Cardiac septum (tissue), 1 donor: ENCODE results near the gene SPTSSB. TPM values are rescaled to one million over a fixed set of nuclear protein-coding genes. Genes with fewer than 3 reads are reported as not detected.

ENCODE experiments used
- DNase-seq: peaks from one replicate; pipeline ENCODE4 v3.0.0-alpha.2; 2020; ENCODE audit warnings: low spot score
- intact Hi-C: fragments of 100-400 bp; cut with DNase I; formaldehyde crosslinking; loops from one replicate; pipeline ENCODE4 v1.14.0; 2022
- total RNA-seq: library from RNA; stranded (reverse); fragmentation: NEBNext Ultra II Directional; extraction: Animal tissue kit (Norgen Biotek cat#: 25700); gene quantifications from one replicate; pipeline ENCODE4 v1.2.1, GENCODE V29; 2021
- donor health status: DM: no; HTN: no; CAD: no.

Gene SPTSSB
- total RNA-seq, 1 donor from 2014 or later, result 0.51 TPM

DNA sequence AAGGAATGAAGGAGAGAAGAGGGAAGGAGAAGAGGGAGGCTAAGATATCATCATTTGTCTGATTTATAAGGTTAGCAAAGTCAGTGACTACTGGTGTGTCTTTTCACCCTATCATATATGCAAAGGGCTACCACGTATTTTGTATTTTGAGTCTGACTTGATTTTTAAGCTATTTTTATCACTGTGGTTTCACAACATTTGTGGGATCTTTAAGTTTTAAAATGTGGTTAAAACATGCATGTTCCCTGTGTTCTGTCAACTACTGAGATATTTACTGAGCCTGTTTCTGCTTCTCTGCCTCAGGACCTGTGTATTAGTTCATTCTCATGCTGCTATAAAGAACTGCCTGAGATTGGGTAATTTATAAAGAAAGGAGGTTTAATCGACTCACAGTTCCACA lies 22.5 kb upstream of the SPTSSB start:
- intact Hi-C loops, result no loop called here

DNA sequence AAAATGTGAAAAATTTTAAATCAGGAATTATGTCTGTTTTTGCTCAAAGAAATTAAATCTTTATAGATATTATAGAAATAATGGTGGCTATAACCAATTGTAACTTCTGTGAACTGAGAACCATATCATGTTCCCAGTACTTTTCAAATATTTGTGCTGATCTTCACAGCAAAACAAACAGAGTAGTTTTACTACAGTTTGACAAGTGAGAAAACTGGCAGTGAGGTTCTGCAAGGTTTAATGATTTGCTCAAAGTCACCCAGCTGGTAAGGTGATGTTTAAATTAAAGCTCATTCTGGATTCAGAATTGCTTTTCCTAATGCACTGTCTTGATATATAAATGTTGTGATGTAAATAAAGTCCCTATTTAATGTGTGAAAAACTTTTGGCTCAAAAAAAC lies 22.0 kb upstream of the SPTSSB start:
- intact Hi-C loops, result no loop called here
- no peak for DNase-seq

More for the DNA sequence above, 22.5 kb upstream of the SPTSSB start:
- no peak for DNase-seq

DNA sequence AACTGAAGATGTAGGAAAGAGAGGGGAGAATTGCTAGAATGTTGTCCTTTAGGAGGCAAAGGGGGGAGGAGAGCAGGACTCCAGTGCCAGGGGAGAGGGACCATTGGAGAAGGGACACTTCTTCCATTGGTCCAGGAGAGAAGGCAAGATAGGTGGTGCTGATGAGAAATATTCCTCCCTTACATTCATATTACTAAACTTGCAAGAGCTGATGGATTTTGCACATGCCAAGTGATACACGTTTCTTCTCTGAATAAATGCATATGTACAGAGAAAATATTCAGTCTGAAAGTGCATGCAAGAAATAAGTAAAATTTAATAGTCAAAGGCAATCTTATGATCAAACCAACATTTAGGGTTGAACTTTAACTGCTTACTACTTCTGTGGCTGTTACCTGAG lies 21.5 kb upstream of the SPTSSB start:
- intact Hi-C loops, result no loop called here
- DNase-seq, result no peak

DNA sequence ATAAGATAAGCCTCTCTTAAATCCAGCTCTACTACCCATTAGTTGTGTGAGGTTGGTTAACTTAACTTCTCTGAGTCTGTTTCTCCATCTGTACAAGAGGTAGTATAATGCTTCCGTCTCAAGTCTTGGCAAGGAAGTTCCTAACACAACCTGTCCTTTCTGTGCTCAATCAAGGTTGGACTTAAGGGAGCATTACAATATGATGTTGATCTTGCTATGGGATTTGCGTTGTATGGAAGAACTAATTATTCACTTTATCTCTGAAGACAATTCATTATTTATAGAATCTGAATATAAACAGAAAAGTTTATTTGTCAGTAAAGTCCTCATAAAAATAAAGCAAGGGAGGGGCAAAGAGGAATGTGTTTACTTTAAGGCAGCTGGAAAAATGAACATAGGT lies 18.9 kb upstream of the SPTSSB start:
- intact Hi-C loops, result no loop called here

DNA sequence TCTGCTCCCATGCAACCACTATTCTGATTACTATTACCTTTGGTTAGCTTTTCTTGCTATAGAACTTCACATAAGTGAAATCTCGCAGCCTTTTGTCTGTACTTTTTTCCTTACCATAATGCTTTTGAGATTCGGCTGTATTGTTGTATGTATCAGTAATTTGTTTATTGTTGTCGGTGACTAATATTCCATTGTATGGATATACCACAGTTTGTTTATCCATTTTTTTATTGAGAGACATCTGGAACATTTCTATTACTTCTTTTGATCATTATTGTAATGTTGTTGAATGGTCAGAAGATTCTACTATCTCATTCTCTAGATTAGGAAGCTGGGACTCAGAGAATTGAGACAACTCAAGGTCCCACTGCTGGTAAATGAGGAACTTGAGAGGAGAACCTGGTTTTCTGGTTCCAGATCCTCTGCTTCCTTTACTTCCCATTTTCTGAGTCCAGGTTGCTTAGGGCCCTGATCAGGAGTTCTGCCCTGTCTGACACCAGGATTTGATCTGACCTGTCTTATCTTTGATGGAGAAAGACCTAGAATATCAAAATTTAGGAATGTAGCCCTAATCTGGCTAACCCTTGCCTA lies 18.2 kb upstream of the SPTSSB start:
- DNase-seq, result no peak
- intact Hi-C loops, result no loop called here

More for the DNA sequence above, 18.9 kb upstream of the SPTSSB start:
- no peak for DNase-seq

DNA sequence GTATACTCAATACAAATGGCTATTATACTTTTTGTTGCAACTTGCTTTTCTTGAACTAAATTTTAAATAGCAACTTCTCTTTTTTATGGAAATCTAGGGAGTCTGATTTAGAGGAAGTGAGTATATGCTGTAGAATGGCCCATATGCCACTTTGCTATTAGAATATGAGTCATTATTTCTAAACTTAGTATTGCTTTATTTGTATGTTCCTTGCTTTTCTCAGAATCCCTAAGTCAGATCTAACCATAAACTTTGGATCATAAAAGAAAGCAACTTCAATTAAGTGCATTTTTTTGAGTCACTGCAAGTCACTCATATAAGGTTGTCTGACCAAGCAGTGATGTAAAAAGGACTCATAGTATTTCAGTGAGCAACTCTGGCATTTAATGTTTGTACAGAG lies 17.5 kb upstream of the SPTSSB start:
- intact Hi-C loops, result no loop called here
- no peak for DNase-seq

DNA sequence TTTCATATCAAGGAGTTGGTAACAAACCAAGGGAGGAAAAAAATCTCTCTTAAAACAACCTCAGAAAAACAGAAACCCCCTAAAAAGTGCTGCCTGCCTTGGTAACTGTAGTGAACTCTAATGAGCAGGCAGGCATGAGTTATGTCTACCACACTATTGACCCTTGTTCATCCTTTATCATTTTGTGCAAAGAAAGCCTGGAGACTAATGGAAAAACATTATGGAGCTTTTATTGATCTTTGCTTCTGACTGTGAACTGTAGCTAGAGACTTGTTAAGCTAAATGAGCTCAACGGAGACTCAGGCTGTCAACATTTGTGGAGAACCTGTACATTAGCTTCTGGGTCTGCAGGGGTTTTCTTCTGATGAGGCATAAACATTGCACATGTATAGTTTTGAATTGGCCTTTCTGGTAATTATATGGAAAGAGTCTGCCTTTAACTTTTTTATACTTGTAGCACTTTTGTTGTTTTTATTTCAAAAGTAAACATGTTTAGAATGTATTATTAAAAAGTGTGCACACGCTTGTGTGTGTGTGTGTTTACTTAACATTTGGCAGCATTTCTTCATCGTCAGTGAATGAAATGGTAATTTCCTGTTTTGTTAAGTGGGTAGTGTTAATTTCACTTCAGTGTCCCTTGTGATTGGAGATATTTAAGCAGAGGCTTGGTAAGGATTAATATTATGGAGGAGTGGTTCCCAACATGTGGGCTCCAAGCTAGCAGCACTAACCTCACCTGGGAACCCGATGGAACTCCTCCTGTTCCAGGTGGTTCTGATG lies 15.9 kb upstream of the SPTSSB start:
- no peak for DNase-seq
- intact Hi-C loops, result no loop called here

DNA sequence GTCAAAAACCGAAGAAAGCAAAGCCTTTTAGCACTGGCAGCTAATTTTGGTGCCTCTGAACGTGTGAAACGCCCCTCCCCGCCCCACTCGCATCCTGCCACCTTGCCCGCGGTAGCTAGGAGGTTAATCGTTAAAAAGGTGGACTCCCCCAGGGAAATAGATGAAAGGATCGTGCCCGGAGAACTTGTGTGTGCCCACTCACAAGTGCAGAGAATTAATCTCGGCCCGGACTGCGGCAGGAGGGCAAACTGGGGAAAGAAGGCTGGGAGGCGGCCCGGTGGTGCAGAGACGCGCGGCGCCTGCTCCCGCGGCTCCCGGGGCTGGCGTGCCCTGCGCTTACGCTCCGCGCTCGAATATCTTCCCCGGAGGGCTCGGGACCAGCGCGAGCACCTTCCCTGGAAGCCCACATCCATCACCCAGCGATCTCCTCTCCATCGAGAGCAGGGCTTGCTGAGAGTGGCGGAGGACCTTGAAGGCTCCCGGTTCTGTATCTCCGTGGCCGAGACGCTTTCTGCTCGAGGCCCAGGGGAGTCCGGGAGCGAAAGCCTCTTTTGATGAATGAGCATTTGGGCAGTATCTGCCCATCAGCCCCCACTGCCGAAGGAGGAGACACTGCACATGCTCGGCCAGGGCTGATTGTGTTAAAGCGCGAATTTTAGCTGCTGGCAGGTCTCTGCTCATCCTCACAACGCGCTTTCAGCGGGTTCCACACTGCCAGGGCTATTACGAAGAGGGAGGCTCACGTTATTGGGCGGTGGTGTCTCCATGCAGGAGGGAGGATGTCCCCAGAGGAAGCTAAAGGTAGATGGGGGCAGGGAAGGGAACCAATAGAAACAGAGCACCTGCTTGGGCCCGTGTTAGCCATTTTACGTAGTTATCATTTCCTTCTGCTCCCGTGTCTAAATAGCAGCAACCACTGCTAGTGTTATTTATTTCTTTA lies 1.3 kb upstream of the SPTSSB start:
- intact Hi-C loops, result no loop called here
- DNase-seq, result no peak

DNA sequence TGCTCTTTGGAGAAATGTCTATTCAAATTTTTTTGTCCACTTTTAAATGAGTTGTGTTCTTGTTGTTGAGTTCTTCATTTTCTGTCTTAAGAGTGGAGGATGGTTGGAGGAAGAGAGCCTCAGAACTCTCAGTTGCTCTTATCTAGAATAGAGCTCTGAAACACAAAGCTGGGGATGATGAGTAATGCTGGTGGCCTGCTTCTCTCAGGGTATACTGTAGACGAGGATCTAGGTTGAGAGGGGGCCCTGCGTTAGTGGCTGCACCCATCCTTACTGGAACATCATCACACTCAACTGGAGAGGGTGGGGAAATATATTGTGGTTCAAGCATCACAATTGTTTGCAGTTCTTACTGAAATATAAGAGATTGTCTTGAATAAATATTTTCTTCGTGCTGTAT lies 1.8 kb downstream of the SPTSSB start:
- no peak for DNase-seq
- intact Hi-C loops, result no loop called here

DNA sequence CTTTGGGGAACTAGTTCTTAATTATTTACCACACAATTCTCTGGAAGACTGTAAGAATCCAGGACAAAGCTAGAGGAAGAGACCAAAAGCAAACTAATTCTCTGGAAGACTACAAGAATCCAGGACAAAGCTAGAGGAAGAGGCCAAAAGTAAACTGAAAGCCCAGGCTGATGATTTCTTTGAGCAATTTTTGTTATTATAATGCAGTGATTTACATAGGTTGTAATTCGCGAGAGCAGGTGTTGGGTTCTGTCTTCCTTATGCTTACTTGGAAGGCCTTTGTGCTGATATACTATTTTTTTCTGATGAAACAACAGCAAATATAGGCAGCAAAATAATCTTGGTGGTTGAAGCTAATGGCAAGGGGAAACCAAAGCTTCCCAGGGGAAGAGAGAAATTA lies 5.2 kb downstream of the SPTSSB start:
- intact Hi-C loops, result no loop called here
- DNase-seq, result no peak

DNA sequence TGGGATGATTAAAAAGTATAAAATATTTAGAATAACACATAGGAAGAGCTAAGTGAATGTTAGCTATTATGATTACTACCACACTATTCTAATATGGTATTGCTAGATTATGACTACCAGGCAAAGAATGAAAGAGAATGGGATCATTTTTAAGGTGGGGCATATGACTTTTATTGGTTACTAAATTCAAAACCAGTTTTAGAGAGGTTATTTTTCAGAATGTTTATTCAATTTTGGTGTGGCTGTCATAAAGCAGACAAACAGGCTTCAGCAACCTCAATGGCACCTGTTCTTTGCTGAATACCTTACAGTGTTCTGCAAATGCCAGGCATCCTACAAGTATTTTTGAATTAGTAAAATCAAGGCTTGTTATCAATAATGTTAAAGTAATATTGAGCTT lies 12.8 kb downstream of the SPTSSB start:
- intact Hi-C loops, result no loop called here
- no peak for DNase-seq

DNA sequence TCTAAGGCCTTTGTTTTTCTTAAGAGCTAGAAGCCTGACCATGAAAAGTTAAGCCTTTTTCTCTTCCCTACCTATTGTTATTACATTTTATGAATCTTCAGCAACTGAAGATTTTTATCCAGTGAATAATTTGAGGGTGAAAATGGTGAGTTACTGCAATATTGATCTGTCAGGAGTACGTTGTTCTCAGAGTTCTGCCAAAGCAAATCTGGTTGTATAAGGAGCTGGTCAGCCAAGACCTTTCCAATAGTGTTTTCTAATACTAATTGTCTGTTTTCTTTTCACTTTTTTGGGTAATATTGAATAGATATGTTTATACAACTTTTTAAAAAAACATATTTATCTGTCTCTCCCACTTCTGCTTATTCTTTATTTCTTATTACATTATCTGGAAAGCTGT lies 15.0 kb downstream of the SPTSSB start:
- intact Hi-C loops, result no loop called here
- DNase-seq, result no peak

DNA sequence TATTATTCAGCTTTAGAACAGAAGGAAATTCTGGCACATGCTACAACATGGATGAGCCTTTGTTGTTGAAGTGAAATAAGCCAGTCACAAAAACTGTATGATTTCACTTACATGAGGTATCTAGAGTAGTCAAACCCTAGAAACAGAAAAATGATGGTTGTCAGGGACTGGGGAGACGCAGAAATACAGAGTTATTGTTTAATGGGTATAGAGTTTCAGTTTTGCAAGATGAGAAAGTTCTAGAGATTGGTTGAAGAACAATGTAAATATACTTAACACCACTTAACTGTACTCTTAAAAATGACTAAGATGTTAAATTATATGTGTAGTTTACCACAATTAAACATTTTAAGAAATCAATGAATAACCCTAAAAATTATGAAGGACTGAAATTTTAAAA lies 15.8 kb downstream of the SPTSSB start:
- intact Hi-C loops, result no loop called here

DNA sequence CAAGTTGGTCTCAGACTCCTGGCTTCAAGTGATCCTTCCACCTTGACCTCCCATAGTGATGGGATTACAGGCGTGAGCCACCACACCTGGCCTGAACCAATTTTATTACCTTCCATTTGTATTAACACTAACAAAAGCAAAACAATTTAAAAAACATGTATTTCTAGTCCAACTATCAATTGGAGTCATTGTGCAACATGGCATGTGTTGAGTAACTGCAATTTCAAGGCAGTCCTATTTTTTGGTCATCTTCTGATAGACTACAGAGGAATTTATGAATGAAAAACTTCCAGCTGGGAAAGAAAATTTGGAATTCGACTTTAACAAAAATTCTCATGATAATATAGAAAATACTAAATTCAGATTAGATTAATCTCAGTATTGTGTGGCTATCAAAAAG lies 16.8 kb downstream of the SPTSSB start:
- intact Hi-C loops, result no loop called here

More for the DNA sequence above, 15.8 kb downstream of the SPTSSB start:
- no peak for DNase-seq

DNA sequence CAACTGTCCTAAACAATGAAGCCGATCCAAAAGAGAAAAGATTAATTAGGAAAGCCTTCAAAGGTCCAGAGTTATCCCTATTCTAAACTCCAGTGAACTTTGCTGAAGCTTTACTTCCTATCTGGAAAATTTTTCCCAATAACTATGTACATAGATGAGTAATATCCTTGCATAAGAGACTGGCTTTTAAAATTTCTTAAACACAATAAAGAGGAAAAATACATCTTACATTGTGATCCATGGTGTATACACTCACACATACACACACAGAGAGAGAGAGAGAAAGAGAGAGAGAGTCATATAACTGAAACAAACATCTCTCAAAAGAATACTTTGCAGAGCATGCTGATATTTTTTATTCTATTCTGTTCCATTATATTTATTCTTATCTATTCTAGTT lies 20.0 kb downstream of the SPTSSB start:
- no peak for DNase-seq
- intact Hi-C loops, result no loop called here

More for the DNA sequence above, 16.8 kb downstream of the SPTSSB start:
- DNase-seq, result no peak

DNA sequence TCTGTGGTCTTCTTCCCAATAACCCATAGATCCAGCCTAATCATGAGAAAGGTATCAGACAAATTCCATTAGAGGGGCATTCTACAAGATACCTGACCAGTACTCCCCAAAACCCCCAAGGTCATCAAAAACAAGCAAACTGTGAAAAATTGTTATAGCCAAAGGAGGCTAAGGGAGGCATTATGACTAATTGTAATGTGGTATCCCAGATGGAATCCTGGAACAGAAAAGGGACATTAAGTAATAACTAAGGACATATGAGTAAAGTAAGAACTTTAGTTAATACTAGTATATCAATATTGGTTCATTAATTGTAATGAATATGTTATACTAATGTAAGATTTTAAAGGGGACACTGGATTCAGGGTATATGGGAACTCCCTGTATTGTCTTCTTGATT lies 20.4 kb downstream of the SPTSSB start:
- intact Hi-C loops, result no loop called here
- no peak for DNase-seq

DNA sequence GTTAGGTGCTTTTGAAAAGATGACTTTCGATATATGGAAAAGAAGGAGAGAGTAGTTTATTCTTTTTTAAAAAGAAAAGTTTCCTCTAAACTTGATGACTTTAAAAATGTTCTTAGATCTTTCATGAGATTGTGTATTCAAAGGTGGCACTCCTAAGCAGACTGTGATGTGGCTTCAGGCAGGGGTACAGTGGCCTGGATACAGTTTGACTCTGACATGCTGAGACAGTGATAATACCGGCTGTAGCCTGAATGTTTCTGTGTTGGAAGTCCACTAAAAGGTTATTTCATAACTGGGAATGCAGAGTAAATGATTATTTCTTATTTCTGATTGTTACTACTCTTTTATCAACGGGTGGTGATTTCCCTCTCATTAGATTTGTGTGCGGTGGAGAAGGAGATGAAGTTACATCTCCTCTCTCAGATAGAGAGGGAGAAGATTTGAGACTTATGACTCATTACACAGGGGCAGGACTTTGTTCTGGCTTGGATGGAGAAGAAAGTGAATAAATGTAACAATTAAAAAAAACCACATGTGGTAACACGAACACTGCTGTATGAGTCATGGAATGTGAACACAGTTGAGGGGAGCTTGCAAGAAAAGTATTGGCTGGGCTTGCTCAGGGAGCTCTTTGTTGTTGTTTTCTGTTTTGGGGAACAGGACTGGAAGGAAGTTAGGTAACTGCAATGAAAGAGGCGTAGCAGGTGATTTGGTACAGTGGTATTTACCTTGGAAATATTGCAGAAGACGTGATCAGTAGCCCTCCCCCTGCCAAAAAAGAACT lies 21.6 kb downstream of the SPTSSB start:
- no peak for DNase-seq
- intact Hi-C loops, result no loop called here

DNA sequence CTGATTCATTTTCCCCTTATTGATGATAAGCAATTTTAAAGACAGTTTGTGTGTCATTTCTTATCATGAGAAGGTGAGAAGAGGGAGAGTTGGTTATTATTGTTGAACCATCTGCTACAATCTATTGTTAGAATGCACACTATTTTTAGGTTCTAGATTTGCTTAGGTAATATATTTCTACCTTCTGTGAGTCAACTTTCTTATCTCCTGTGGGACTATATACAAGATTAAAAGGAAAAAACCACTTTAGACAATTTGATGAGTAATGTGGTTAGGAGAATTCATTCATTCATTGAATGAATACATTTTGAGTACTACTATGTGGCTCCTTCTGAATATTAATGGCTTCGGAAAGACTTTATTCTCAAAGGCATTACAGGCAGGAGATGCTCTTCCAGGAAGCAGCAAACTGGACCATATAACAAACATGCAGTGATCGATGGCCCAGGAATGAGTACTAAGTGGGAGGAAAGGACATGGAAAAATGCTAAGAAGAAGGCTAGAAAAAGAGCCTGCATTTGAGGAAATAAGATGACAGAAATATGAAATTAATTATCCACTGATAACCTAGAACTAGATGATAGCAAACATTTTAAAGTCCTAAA lies 22.4 kb downstream of the SPTSSB start:
- intact Hi-C loops, result no loop called here
- DNase-seq, result no peak

DNA sequence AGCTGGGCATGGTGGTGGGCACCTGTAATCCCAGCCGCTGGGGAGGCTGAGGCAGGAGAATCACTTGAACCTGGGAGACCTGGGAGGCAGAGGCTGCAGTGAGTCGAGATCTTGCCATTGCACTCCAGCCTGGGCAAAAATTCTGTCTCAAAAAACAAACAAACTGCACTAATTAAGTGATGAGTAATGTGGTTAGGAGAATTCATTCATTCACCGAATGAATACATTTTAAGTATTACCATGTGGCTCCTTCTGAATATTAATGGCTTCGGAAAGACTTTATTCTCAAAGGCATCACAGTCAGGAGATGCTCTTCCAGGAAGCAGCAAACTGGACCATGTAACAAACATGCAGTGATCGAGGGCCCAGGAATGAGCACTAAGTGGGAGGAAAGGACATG lies 23.6 kb downstream of the SPTSSB start:
- no peak for DNase-seq
- intact Hi-C loops, result no loop called here
